LNCAP (cell line): ENCODE results near the gene CSAG1.
"Not testable (repeated sequence)": the region's sequence is repeated elsewhere in the genome, so short reads cannot be mapped to it uniquely, and the experiment has no call there.

Source experiments
- CTCF ChIP-seq: fragments of 450-650 bp; IDR thresholded peaks from 2 replicates; pipeline ENCODE4 v1.5.1; 2017; ENCODE audit warnings: mild to moderate bottlenecking

CSAG1 gene

DNA sequence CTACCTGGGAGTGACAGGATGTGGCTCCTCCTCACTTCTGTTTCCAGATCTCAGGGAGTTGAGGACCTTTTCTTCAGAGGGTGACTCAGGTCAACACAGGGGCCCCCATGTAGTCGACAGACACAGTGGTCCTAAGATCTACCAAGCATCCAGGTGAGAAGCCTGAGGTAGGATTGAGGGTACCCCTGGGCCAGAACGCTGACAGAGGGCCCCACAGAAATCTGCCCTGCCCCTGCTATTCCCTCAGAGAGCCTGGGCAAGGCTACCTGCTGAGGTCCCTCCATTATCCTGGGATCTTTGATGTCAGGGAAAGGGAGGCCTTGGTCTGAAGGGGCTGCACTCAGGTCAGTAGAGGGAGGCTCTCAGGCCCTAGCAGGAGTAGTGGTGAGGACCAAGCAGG is 1.6 kb upstream of the CSAG1 start:
- TF ChIP-seq CTCF: no peak

GRCh38 chrX:152725409-152725808 is 8.1 kb downstream of the CSAG1 start:
- TF ChIP-seq CTCF: no peak

GRCh38 chrX:152713815-152714787 is 19.4 kb downstream of the CSAG1 start, which contains the start of gene MAGEA2B:
Gene MAGEA2B, plus strand, starts transcription at chrX:152714628. Its CDS starts 2,479 bp downstream, at chrX:152717107.
- TF ChIP-seq CTCF: not testable (repeated sequence)

GRCh38 chrX:152709173-152709572 is 24.3 kb downstream of the CSAG1 start, which contains the start of gene CSAG2:
Gene CSAG2, minus strand, starts transcription at chrX:152709273. Its CDS starts 161 bp downstream, at chrX:152709112.
- TF ChIP-seq CTCF: not testable (repeated sequence)

DNA sequence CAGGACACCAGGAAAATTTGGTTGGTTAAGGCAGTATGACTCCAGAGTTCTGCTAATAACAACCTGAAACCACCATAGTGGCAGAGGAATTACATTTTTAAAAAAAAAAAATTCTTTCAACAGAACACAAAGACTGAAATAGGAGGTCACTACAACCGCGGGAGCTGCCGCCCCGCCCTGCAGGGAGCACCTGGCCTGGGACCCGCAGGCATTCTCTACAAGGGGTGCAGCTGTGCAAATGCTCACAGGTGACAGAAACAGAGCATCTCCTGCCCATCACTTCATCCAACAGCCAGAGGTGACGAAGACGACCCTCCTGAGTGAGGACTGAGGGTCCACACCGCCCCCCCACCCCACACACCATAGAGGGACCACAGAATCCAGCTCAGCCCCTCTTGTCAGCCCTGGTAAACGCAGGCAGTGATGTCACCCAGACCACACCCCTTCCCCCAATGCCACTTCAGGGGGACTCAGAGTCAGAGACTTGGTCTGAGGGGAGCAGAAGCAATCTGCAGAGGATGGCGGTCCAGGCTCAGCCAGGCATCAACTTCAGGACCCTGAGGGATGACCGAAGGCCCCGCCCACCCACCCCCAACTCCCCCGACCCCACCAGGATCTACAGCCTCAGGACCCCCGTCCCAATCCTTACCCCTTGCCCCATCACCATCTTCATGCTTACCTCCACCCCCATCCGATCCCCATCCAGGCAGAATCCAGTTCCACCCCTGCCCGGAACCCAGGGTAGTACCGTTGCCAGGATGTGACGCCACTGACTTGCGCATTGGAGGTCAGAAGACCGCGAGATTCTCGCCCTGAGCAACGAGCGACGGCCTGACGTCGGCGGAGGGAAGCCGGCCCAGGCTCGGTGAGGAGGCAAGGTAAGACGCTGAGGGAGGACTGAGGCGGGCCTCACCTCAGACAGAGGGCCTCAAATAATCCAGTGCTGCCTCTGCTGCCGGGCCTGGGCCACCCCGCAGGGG is 35.3 kb downstream of the CSAG1 start, which contains the start of gene MAGEA3:
MAGEA3 (plus strand) TSS at position 843 of the 980 bp plus-strand sequence. CDS start 2,039 bp downstream, outside the sequence.
- TF ChIP-seq CTCF: not testable (repeated sequence)
